ENCODE results near the gene CCDC97.

The CCDC97 gene

DNA sequence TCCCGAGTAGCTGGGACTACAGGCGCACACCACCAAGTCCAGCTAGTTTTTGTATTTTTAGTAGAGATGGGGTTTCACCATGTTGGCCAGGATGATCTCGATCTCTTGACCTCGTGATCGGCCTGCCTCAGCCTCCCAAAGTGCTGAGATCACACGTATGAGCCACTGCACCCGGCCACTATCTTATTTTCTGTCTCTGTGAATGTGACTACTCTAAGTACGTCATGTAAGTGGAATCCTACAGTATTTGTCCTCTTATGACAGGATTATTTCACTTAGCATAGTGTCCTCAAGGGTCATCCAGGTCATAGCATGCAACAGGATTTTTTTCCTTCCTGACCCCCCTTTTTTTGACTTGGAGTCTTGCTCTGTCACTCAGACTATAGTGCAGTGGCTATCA, 61.6 kb downstream of the CCDC97 start:
- peaks cover 25% of the 10 kb centered on the region for H3K4me1 Mint-ChIP-seq
- no peak overlapping the region for H3K4me3 Mint-ChIP-seq
- no peaks in the 10 kb centered on the region for H3K36me3 Mint-ChIP-seq
- peak overlapping the region; percentile 23 for H3K27ac Mint-ChIP-seq
- H3K27me3 Mint-ChIP-seq: no peaks in the 10 kb centered on the region
- H3K9me3 Mint-ChIP-seq: no peaks in the 10 kb centered on the region
- ATAC-seq: no peak

DNA sequence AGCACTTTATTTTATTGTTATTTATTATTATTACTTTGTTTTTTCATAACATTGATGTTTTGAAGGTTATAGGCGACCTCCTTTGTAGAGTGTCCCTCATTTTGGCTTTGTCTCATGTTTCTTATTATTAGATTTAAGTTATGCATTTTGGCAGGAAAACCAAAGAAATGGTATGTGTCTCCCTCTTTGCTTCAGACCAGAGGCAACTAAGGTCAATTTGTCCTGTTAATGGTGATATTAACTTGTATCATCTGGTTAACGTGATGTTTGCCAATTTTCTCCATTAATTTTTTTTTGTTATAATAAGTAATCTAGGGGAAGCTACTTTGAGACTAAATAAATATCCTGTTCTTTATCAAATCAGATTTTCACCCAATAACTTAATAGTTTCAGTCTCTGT, 62.5 kb downstream of the CCDC97 start:
- H3K9me3 Mint-ChIP-seq: no peaks in the 10 kb centered on the region
- no peak overlapping the region for H3K27ac Mint-ChIP-seq
- no peaks in the 10 kb centered on the region for H3K36me3 Mint-ChIP-seq
- peaks cover 27% of the 10 kb centered on the region for H3K4me1 Mint-ChIP-seq
- no peak for ATAC-seq
- H3K4me3 Mint-ChIP-seq: no peak overlapping the region
- no peaks in the 10 kb centered on the region for H3K27me3 Mint-ChIP-seq

DNA sequence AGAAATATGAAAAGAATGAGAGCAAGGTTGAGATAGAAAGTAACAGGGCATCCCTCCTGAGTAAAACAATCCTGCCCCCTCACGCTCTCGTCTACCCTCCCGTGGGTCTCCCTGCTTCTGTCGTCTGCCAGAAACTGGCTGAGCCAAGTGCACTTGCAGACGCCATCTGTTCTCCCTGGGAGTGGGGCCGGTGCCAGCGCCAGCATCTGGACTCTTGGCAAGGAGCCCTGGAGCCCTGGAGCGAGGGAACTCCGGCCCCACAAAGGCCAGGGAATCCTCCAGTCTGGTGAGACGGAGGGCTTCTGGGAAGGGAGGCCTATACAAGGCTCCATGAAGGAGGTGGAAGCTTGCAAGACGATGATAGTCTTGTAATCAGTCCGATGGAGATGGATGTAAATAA, 64.0 kb downstream of the CCDC97 start:
- Mint-ChIP-seq H3K4me1 (peaks cover 31% of the 10 kb centered on the region), H3K36me3 (no peaks in the 10 kb centered on the region), H3K27ac (no peak overlapping the region), H3K9me3 (no peaks in the 10 kb centered on the region), H3K4me3 (no peak overlapping the region), H3K27me3 (no peaks in the 10 kb centered on the region)
- ATAC-seq: no peak

Measured in stimulated activated memory B cell treated with anti-CD40 and anti-IgM and Interleukin-4, amounts not matched to agents 10 μg/mL and 1 μg/mL and 100 μg/mL, for 72 hours (primary cell).